ENCODE results near the gene GZMM. TPM values are rescaled to one million over a fixed set of nuclear protein-coding genes. Genes with fewer than 3 reads are reported as not detected.
A peak's percentile ranks its signal among the peaks of the same experiment; 100 is the strongest.

GZMM gene
- total RNA-seq, 1 experiment from 2014 or later: 0.66 TPM

DNA sequence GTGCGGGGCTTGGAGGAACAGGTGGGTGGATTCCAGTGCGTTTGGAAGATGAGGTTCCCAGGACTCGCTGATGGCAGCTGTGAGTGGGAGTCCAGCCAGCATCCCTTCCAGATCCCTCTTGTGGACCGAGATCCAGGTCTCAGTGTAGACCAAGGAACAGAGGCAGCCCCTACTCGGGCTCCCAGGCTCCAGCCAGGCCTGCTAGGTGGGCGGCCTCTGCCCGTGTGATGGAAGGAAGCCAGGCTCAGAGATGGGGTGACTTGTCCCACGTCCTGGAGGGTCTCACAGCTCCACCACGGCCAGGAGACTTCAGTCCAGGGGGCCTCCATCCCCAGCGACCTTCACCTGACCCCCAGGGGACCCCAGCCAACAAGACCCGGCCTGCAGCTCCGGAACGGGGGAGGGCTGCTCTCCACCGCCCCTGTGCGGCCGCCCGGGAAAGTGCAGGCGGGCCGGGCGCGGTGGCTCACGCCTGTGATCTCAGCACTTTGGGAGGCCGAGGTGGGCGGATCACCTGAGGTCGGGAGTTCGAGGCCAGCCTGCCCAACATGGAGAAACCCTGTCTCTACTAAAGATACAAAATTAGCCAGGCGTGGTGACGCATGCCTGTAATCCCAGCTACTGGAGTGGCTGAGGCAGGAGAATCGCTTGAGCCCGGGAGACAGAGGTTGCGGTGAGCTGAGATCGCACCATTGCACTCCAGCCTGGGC, 48.3 kb upstream of the GZMM start:
- Histone ChIP-seq H3K4me2 (ENCODE audit: insufficient read depth, insufficient read length, low read length) (peak overlapping the region; percentile 45), H3K4ac (ENCODE audit: low read depth, low read length) (no peak overlapping the region), H4K91ac (ENCODE audit: insufficient read length, low read depth, low read length) (no peak overlapping the region), H3K79me1 (ENCODE audit: insufficient read depth, low read depth, low read length, poor library complexity, severe bottlenecking) (no peaks in the 10 kb centered on the region), H3T11ph (ENCODE audit: low read length) (no peak overlapping the region), H3K27ac (ENCODE audit: insufficient read length, low read depth, low read length) (no peak overlapping the region), H3K14ac (ENCODE audit: insufficient read depth, low read length) (no peak overlapping the region; the same call in 1 of the 2 replicates), H3K79me2 (ENCODE audit: insufficient read depth, low read length) (no peaks in the 10 kb centered on the region), H3K4me1 (ENCODE audit: insufficient read depth, low read length) (no peaks in the 10 kb centered on the region), H3K18ac (ENCODE audit: insufficient read length, low read depth, low read length) (no peak overlapping the region), H4K20me1 (ENCODE audit: control insufficient read depth, insufficient read depth, insufficient read length) (no peaks in the 10 kb centered on the region), H3K9ac (ENCODE audit: extremely low read depth, insufficient read length, low read length) (no peak overlapping the region), H4K5ac (ENCODE audit: insufficient read length, low read depth, low read length) (no peak overlapping the region), H2AK5ac (ENCODE audit: insufficient read length, low read length) (no peak overlapping the region), H3K27me3 (ENCODE audit: insufficient read depth, low read length) (peaks cover 14% of the 10 kb centered on the region; the same call in 1 of the 2 replicates), H2BK20ac (ENCODE audit: low read depth, low read length, poor library complexity, severe bottlenecking) (no peak overlapping the region), H2AFZ (ENCODE audit: low read length) (no peak overlapping the region), H3K9me3 (ENCODE audit: control insufficient read depth, low read depth, low read length) (no peaks in the 10 kb centered on the region), H3K23ac (ENCODE audit: insufficient read length, low read depth, low read length) (no peak overlapping the region), H3K23me2 (ENCODE audit: insufficient read length, low read depth, low read length, poor library complexity, severe bottlenecking) (peaks cover 9% of the 10 kb centered on the region), H2BK5ac (ENCODE audit: insufficient read length, low read length) (no peak overlapping the region), H3K56ac (ENCODE audit: insufficient read length, low read depth, low read length) (no peak overlapping the region), H2BK15ac (ENCODE audit: low read depth, low read length) (no peak overlapping the region), H4K8ac (replicated peaks; ENCODE audit: insufficient read length, low read depth, low read length) (no peak overlapping the region), H2BK12ac (ENCODE audit: insufficient read length, low read depth, low read length) (no peak overlapping the region), H2BK120ac (ENCODE audit: low read depth, low read length, poor library complexity, severe bottlenecking) (no peak overlapping the region)
- H3K27me3 Mint-ChIP-seq (ENCODE audit: low read depth): peaks cover 45% of the 10 kb centered on the region
- peaks cover 0 to 15% of the 10 kb centered on the region in 2 experiments; a peak in 2 of 4 replicates for H3K4me1 Mint-ChIP-seq
- peak overlapping the region; percentile 29 to 74; a peak in 4 of 5 replicates for H3K4me3 Mint-ChIP-seq
- TF ChIP-seq, protein P1, sequence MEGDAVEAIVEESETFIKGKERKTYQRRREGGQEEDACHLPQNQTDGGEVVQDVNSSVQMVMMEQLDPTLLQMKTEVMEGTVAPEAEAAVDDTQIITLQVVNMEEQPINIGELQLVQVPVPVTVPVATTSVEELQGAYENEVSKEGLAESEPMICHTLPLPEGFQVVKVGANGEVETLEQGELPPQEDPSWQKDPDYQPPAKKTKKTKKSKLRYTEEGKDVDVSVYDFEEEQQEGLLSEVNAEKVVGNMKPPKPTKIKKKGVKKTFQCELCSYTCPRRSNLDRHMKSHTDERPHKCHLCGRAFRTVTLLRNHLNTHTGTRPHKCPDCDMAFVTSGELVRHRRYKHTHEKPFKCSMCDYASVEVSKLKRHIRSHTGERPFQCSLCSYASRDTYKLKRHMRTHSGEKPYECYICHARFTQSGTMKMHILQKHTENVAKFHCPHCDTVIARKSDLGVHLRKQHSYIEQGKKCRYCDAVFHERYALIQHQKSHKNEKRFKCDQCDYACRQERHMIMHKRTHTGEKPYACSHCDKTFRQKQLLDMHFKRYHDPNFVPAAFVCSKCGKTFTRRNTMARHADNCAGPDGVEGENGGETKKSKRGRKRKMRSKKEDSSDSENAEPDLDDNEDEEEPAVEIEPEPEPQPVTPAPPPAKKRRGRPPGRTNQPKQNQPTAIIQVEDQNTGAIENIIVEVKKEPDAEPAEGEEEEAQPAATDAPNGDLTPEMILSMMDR (conservative IDR thresholded peaks at IDR 0.05): peak; percentile 96
- no CpG with 5 or more reads among the region's 32 CpGs for WGBS (ENCODE audit: extremely low coverage, insufficient read length, low lambda C conversion rate)
- no peak overlapping the region; a peak in 1 of 7 replicates for H3K27ac Mint-ChIP-seq
- H3K9me3 Mint-ChIP-seq: peaks cover 8 to 10% of the 10 kb centered on the region in 2 experiments; a peak in 4 of 5 replicates
- H3K36me3 Mint-ChIP-seq (ENCODE audit: insufficient read depth in 1 of 3, low read depth in 3 of 3): peaks cover 0 to 2% (median 0%) of the 10 kb centered on the region in 3 experiments; a peak in 2 of 7 replicates
- peak; percentile 86 for DNase-seq
